HG02642 (cell line): ENCODE data around the gene ATP6V1B1.
"Not testable (repeated sequence)": the region's sequence is repeated elsewhere in the genome, so short reads cannot be mapped to it uniquely, and the experiment has no call there.

Experiments used
- ATAC-seq: cut with Tn5 transposase; IDR thresholded peaks from one replicate; pipeline ENCODE4 v1.9.1; 2021; ENCODE audit warnings: mild to moderate bottlenecking; ENCODE audit not compliant: unreplicated experiment, poor library complexity

The ATP6V1B1 gene

DNA sequence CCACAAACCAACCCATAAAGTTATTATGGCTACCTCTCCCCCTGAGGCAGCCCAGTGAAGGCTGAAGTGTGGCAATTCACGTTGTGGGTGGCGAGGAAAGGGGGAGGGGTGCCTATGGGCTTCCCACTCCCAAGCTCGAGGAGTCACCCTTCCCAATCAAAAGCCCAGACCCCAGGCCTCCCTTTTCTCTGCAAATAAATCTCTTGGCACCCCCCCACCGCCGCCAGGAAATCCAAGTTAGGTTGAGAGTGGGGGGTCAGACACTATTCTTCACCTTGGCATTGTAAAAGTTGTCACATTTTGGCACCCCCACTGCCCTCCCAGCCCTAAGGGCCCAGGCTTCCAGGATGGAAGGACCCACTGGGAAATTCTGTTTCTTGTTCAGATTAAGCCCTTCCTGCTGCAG is 49.6 kb downstream of the ATP6V1B1 start:
- no peak for ATAC-seq

DNA sequence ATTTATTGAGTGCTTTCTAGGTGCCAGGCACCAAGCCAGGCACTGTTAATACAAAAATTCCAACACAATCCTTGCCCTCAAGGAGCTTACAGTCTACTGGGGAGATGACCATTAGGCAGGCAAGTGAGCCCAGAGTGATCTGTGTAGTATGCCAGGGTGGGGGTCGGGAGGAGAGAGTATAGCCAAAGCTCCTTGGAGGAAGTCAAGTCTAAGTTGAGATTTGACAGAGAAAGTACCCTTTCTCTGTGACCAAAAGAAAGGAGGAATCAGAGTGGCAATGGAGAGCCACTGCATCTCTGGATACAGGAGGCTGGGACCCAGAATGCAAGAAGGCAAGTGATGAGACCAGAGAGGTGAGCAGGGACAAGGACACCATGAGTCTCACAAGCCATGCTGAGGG is 50.3 kb downstream of the ATP6V1B1 start:
- no peak for ATAC-seq

DNA sequence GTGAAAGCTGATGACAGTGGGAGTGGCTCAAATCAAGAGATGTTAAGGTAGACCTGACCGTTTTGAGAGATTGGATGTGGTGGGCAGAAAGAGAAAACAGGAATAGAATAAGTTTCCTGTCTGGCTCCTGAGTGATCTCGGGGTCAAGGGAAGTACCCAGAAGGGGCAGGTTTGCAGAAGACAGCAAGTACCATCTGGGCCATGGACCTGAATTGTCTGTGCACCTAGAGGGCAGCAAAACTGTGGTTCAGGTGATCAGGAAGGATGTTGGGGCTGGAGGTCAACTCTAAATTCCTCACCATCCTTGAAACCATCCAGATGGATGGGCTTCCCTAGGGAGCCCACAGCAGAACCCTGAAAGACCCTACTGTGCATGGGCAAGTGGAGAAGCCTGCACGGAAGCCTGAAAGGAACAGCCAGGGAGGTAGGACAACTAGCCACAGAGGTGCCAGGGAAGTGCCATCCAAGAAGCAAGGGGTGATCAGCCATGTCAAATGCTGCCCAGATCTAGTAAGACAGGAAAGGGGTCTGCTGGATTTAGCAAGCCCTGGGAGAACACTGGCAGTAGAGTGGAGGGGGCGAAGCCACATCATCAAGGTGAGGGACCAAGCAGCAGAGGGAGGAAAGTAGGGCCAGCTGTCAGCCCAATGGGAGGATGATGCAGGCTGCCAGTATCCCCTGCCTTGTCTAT is 50.9 kb downstream of the ATP6V1B1 start:
- ATAC-seq = no peak

DNA sequence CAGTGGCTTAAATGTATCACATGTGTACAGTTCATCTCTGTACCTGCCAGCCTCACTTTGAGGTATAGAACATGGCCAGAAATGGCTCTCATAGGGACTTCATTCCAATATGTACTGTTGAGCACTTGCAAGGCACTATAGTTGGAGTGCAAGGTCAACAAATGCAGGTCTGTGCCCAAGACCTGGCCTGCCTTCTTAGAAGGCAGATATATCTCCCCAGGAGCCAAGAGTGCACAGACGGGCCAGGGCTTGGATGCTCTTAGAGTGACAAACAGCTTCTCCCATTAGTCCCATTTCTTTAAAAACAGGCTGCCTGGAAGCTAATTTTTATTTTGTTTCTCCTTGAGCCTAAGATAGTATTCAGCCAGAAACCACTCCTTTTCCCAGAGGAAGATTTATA is 51.7 kb downstream of the ATP6V1B1 start:
- ATAC-seq = no peak

DNA sequence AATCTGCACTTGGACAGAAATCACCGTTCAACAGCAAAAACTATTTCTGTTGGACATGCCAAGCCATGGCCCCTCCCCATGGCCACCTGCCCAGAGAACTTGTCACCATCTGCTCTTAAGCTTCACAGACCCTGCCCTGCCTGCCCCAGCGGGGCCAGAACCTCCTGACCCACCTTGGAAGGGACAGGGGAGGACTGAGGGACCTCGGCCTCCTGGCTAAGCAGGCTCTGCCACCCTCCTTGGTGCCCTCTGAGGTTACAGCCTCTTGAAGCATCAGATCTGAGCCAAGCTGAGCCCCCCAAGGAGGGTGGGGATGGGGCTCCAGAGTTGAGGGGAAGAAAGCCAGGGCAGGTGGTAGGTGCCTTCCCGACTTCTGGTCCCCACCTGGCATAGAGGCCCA is 52.5 kb downstream of the ATP6V1B1 start:
- ATAC-seq = no peak

DNA sequence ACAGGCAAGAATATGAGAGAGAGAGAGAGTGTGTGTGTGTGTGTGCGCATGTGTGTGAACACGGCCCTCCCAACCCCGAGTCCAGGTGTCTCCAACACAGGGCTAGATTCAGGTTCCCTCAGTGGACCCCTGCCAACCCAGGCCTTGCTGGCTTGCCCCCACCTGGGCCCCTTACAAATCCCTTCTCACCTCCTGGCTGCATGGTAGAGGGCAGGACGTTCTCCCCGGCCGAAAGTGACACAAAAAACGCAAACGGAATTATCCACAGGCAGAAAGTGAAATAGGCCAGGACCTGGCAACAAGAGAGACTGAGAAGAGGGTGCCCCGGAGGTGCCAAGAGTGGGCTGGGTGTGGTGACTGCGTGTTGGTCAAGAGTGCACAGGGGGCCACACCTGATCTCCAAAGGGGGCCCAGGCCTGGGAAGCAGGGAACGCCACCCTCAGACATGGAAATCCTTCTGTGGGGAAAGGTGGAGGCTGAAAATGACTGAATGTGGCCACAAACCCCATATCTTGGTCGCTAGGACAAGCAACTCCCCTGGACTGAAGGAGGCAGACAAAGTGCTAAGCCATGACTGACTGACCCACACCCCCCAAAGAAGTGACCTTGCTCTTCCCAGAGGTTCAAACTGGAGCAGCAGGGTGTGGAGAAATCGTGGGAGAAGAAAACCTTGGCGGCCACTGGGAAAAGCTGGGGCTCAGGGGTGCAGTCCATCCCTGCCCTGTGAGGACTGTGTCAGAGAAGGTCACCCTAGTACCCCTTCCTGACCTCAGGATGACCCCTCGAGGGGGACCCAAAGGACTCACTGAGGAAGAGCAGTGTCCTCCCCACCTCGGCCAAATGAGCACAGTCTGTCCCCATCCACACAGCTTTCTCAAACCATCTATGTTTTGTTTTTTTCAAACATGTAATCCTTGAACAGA is 53.3 kb downstream of the ATP6V1B1 start:
- no peak for ATAC-seq

DNA sequence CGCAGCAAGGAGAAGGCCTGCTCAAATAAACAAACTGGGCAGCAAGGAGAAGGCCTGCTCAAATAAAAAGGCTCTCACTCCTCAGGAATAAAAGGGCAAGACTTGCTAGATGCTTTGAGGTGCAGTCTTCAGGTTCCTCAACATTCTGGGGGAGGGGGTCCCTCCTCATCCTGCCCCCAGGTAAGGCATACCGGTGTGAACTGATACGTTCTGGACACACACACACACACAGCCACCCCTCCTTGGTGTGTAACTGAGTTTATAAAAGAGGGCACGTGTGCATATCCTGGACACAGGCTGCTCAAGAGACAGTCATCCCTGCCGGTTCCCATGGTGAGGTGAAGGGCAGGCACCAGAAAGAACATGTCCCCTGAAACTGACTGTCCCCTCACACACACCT is 54.5 kb downstream of the ATP6V1B1 start:
- ATAC-seq = no peak

DNA sequence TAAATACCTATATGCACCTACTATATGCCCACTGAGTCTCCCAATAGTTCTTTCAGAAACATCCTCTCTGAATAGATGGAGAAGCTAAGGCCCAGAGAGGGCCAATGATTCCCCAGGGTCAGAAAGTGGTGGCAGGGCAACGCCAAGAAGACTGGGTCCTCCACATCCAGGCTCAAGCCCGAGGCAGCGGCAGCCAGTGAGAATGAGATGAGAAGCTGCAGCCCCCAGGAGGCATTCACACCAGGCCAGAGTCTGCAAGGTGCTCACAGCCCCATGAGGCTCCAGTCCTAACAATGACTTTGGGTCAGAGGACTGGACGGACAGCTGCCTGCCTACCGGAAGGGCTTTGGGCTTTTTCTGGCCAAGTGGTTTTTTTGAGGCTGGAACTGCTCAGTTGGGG is 55.4 kb downstream of the ATP6V1B1 start:
- ATAC-seq = no peak

DNA sequence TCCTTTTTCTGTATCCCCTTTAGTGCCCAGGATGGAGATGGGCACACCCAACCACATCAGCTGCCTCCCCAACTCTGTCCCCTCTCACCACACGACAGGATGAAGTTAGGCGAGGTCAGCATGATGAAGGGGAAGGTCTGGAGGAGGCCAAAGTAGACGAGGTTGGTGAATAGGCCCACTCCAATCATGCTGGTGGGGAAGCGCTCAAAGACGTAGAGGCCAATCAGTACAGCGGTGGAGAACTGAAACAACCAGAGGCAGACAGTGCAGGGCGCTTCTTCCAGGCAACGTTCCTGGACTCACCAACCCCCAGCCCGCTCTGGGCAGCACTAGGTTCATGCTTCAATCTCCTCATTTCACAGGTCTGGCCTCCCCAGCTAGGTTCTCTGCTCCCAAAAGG is 56.0 kb downstream of the ATP6V1B1 start:
- no peak for ATAC-seq

DNA sequence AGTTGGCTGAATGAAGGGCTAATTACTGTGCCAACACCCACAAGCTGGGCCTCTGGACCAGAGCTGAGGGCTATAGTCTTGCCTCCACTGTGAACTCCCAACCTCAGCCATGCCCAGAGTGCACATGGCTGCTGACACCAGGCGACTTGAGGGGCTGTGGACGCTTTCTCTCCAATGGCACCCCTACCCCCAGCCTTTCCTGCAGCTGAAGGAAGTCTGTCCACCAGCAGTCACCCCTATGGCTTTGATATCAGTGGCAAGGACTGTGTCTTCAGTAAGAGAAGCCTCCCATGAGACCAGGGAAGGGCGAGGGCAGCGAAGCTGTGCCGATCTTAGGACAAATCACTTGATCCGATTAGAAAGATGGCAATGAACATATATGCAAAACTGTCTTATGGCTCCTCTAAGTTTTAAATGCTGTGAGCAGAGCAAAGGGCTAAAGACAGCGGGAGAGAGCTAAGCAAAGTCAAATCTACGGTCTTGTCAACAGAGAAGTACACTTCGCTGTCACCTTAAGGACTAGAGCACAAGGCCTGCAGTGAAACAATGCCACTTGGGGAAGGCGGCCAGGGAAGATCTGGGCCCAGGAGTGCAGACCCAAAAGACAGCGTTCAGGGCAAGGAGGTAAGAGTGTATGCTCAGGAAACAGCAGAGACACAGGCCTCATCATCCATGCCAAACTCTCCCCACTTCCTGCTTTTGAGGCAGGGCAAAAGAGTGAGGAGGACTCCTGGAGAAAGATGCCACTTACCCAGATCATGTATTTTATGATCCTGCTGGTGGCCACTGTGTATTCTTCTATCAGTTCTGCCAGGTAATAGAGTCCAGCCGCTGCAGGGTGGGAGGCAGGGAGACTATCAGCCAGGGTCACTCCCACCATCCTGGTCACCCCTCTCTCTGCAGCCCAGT is 57.5 kb downstream of the ATP6V1B1 start:
- no peak for ATAC-seq

DNA sequence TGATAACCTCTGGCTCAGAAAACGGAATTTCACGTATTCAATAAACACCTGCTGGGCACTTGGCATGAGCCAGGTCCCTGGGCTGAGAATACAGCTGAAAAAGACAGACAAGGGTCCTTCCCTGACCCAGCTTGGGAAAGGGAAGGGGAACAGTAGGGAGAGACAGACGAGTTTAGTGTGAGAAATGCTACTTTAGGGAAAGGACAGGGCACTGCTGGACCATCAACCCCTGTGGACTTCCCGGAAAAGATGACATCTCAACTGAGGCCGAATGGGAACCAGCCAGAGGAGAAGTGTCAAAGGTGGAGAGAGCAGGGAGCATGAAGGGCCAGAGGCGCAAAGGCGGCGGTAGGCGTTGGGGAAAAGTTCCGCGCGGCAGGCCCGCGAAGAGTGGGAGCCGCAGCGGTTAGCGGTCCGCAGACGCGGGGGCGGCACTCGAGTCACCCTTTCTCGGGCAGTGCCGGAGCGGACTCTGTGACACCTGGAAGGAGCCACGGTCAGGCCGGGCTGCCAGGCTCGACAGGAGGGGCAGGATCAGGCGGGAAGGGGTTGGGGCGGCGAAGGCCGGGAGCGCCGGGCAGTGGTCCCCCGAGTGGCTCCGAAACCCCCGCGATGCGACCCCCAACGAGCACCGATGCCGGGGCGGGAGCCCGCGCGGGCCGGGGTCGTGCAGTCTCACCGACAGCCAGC is 58.5 kb downstream of the ATP6V1B1 start:
- peak; percentile 35 for ATAC-seq

DNA sequence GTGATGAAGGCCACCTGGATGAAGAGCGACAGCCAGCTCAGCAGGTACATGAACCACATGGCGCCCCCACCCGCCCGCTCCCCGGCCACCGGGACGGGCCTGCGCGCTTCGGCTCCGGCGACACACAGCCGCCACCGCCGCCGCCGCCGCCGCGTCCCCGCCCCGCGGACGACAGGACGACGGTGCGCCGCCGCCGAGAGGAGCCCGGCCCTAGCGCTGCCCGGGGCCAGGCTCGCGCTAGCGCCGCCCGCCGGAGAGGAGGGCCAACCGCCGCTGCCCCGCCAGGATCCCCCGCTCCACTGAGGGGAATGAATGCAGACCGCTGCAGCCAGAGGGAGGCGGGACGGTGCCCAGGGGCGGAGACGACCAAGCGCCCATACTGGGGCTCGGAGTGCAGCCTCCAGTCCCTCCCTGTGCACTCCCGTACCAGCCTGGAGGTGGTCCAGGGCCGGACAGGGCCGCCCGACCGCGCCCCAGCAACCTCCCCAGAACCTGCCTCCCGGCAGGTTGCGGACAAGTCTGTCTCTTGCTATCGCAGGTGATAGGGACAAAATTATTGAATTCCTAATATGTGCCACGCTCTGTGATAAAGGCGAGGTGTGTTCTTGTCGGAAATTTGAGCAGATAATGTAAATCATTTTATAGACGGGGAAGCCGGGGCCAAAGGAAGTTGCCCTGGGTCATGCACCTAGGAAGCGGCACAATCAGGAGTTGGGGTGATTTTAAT is 59.2 kb downstream of the ATP6V1B1 start, which contains the start of gene TEX261:
TEX261 (minus strand) TSS at position 175 of the 727 bp plus-strand sequence; CDS start at position 59, 116 bp downstream.
- ATAC-seq = peak; percentile 97

DNA sequence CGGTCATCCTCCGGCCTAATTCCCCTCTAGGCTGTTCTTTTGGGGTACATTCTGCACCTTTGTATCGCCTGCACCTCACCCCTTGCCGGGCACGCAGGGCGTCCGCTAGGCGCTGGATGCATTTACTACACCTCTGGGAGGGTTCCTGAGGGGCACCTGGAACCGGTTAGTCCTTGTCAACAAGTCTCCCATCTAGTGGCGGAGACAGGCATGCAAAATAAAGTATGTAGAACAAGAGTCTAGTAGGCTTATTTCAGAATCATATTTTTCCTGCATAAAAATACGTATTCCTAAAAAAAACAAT is 59.7 kb downstream of the ATP6V1B1 start:
- peak; percentile 37 for ATAC-seq

DNA sequence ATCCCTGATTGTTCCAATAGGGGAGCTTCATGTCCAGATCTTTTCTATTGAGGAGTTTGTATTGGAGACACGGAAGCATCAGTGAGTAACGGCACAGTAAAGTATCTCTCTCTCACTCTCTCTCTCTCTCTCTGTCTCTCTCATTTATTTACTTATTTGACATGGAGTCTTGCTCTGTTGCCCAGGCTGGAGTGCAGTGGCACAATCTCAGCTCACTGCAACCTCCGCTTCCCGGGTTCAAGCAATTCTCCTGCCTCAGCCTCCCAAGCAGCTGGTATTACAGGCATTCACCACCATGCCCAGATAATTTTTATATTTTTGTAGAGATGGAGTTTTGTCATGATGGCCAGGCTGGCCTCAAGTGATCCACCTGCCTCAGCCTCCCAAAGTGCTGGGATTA is 63.2 kb downstream of the ATP6V1B1 start:
- ATAC-seq = not testable (repeated sequence)

DNA sequence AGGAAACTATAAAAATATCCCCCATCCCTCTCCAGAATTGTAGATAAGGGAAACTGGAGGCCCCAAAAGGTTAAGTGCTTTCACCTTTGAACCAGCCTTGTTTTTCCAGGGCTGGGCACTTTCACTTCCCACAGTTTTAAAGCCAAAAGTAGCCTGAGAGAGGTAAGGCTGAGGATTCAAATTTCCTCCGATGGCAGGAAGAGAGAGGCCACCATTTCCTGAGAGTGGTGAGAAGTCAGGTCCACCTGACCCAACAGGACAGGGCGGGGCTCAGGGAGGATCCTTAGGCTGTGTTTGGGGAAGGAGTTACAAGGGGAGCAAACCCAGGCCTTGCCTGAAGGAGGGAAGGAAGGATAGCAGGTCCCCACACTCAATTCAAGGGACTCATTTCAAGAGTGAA is 63.7 kb downstream of the ATP6V1B1 start:
- ATAC-seq = no peak

DNA sequence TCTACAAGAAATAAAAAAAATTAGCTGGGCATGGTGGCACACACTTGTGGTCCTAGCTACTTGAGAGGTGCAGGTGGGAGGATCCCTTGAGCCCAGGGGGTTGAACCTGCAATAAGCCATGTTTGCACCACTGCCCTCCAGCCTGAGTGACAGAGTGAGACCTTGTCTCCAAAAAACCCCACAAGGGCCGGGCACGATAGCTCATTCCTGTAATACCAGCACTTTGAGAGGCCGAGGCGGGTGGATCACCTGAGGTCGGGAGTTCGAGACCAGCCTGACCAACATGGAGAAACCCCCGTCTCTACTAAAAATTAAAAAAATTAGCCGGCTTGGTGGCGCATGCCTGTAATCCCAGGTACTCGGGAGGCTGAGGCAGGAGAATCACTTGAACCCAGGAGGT is 64.2 kb downstream of the ATP6V1B1 start:
- not testable (repeated sequence) for ATAC-seq

DNA sequence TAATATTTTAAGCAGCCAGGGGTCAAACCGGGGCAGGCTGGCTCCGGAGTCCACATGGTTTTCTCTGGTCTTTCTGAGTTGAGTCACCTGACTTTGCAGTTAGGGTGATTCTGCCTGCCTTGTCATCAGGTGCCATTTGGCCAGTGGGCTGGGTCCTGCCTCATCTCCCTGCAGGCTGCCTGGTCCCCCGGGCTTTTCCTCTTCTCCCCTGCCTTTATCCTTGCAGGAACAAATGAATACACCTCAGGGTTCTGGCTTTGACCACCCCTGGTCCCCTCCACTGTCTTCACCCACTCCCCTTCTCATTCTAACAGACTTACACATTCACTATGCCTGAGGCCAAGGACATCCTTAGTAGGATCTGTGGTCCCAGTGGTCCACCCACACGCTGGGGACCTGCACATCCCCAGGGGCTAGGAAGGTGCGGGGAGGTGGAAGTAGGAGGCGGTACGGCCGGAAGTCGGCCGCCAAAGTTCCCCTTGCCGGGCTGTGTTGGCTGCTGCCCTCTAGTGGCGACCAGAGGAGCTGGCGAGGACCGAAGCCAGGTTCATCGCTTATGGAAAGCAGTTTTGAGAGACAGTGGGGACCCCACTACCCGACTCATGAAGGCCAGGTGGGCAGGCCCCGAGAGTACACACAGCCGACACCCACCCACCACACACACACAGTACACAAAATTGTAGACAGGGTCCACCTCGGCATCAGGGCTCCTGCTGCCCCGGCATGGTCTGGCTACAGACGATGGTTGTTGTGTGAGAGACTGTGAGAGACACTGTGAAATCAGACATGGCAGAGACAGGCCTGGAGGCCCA is 65.3 kb downstream of the ATP6V1B1 start:
- peak; percentile 95 for ATAC-seq

DNA sequence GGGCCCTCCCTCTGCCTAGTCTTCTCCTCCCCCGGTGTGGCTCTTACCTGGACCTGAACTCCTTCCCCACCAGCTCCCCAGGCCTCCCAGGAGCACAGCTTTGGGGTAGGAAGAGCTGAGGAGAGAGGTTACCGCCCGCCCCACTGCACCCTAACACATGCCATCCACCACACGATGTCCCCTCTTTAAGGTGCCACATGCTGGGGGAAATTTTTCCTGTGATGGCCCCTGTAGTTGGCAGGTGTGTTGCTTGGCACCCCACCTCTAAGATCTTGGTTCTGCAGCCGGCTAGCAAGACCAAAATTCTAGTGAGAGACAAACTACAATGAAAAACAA is 65.9 kb downstream of the ATP6V1B1 start:
- no peak for ATAC-seq
